ENCODE measurements around the gene PCDHA10.
A peak's percentile ranks its signal among the peaks of the same experiment; 100 is the strongest.
"Not testable (repeated sequence)": the region's sequence is repeated elsewhere in the genome, so short reads cannot be mapped to it uniquely, and the experiment has no call there.

PCDHA10 gene, protein sequence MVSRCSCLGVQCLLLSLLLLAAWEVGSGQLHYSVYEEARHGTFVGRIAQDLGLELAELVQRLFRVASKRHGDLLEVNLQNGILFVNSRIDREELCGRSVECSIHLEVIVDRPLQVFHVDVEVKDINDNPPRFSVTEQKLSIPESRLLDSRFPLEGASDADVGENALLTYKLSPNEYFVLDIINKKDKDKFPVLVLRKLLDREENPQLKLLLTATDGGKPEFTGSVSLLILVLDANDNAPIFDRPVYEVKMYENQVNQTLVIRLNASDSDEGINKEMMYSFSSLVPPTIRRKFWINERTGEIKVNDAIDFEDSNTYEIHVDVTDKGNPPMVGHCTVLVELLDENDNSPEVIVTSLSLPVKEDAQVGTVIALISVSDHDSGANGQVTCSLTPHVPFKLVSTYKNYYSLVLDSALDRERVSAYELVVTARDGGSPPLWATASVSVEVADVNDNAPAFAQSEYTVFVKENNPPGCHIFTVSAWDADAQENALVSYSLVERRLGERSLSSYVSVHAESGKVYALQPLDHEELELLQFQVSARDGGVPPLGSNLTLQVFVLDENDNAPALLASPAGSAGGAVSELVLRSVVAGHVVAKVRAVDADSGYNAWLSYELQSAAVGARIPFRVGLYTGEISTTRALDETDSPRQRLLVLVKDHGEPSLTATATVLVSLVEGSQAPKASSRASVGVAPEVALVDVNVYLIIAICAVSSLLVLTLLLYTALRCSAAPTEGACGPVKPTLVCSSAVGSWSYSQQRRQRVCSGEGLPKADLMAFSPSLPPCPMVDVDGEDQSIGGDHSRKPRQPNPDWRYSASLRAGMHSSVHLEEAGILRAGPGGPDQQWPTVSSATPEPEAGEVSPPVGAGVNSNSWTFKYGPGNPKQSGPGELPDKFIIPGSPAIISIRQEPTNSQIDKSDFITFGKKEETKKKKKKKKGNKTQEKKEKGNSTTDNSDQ

DNA sequence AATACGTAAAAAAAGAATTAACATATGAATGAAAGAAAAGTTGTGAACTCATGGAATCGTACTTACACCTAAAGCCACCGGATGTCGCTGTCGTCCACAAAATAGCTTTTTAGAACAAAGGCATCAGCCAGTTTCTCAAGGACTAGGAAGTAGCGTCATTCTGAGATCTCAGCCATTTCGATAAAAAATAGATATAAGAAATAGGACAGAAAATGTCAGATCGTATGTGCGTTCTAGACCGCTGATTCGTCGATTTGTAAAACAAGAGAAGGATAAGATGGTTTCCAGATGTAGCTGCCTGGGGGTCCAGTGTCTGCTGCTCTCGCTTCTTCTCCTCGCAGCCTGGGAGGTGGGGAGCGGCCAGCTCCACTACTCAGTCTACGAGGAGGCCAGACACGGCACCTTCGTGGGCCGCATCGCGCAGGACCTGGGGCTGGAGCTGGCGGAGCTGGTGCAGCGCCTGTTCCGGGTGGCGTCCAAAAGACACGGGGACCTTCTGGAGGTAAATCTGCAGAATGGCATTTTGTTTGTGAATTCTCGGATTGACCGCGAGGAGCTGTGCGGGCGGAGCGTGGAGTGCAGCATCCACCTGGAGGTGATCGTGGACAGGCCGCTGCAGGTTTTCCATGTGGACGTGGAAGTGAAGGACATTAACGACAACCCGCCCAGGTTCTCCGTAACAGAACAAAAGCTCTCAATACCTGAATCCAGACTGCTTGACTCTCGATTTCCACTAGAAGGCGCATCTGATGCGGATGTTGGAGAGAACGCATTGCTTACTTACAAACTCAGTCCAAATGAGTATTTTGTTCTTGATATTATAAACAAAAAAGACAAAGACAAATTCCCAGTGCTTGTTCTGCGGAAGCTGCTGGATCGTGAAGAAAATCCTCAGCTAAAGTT lies at the start of gene PCDHA10:
Gene PCDHA10 (plus strand): TSS at position 126 of the 903 bp plus-strand sequence. CDS start 152 bp downstream, at position 278.
- no peak for DNase-seq (ENCODE audit: low read depth)

DNA sequence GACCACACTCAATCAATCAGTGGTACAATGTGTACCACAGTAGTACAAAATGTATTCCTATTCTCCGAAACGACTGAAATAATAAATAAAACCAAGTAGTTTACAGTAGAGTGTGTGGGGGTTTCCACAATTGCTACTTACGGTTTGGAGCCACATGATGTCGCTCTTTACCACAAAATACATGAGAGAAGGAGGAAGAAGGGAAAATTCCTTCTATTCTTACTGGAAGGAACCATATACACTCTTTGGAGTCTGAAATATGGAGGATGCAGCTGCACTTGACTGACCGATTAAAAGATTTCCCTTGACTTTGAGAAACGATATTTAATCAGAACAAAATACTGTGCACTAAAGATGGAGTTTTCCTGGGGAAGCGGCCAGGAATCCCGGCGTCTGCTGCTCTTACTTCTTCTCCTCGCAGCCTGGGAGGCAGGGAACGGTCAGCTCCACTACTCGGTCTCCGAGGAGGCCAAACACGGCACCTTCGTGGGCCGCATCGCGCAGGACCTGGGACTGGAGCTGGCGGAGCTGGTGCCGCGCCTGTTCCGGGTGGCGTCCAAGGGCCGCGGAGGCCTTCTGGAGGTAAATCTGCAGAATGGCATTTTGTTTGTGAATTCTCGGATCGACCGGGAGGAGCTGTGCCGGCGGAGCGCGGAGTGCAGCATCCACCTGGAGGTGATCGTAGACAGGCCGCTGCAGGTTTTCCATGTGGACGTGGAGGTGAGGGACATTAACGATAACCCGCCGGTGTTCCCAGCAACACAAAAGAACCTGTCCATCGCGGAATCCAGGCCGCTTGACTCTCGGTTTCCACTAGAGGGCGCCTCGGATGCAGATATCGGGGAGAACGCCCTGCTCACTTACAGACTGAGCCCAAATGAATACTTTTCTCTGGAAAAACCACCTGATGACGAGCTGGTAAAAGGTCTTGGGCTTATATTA lies 48.6 kb upstream of the PCDHA10 start, which contains the start of gene PCDHA4:
Gene PCDHA4 (plus strand): TSS at position 235 of the 942 bp plus-strand sequence.
- no peak for DNase-seq (ENCODE audit: low read depth)
- peak within 1 kb of the TSS; percentile 46 for H3K4me3 ChIP-seq (ENCODE audit: control insufficient read depth, low read depth, low read length)
- TF ChIP-seq, protein P1, sequence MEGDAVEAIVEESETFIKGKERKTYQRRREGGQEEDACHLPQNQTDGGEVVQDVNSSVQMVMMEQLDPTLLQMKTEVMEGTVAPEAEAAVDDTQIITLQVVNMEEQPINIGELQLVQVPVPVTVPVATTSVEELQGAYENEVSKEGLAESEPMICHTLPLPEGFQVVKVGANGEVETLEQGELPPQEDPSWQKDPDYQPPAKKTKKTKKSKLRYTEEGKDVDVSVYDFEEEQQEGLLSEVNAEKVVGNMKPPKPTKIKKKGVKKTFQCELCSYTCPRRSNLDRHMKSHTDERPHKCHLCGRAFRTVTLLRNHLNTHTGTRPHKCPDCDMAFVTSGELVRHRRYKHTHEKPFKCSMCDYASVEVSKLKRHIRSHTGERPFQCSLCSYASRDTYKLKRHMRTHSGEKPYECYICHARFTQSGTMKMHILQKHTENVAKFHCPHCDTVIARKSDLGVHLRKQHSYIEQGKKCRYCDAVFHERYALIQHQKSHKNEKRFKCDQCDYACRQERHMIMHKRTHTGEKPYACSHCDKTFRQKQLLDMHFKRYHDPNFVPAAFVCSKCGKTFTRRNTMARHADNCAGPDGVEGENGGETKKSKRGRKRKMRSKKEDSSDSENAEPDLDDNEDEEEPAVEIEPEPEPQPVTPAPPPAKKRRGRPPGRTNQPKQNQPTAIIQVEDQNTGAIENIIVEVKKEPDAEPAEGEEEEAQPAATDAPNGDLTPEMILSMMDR (IDR thresholded peaks at IDR 0.05; ENCODE audit: control insufficient read depth, insufficient read depth, low read depth, low read length, missing control alignments): peak; percentile 69

More for the DNA sequence above, at the start of gene PCDHA10:
- TF ChIP-seq, protein P1 (IDR thresholded peaks at IDR 0.05; ENCODE audit: control insufficient read depth, insufficient read depth, low read depth, low read length, missing control alignments): peak; percentile 33
- peak within 1 kb of the TSS; percentile 28 for H3K4me3 ChIP-seq (ENCODE audit: control insufficient read depth, low read depth, low read length)

DNA sequence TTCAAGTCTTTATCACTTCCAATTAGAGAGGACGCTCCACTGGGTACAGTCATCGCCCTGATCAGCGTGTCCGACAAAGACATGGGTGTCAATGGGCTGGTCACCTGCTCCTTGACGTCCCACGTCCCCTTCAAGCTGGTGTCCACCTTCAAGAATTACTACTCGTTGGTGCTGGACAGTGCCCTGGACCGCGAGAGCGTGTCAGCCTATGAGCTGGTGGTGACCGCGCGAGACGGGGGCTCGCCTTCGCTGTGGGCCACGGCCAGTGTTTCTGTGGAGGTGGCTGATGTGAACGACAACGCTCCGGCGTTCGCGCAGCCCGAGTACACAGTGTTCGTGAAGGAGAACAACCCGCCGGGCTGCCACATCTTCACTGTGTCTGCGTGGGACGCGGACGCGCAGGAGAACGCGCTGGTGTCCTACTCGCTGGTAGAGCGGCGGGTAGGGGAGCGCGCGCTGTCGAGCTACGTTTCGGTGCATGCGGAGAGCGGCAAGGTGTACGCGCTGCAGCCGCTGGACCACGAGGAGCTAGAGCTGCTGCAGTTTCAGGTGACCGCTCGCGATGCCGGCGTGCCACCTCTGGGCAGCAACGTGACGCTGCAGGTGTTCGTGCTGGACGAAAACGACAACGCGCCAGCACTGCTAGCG lies 47.3 kb upstream of the PCDHA10 start:
- not testable (repeated sequence) for DNase-seq (ENCODE audit: low read depth); H3K4me3 ChIP-seq (ENCODE audit: control insufficient read depth, low read depth, low read length)

DNA sequence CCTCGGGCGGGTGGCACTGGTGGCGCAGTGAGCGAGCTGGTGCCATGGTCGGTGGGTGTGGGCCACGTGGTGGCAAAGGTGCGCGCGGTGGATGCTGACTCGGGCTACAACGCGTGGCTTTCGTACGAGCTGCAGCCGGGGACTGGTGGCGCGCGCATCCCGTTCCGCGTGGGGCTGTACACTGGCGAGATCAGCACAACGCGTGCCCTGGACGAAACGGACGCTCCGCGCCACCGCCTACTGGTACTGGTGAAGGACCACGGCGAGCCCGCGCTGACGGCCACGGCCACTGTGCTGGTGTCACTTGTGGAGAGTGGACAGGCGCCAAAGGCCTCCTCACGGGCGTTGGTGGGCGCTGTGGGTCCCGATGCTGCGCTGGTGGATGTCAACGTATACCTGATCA lies 46.8 kb upstream of the PCDHA10 start:
- H3K4me3 ChIP-seq (ENCODE audit: control insufficient read depth, low read depth, low read length): no peak overlapping the region
- TF ChIP-seq, protein P1 (IDR thresholded peaks at IDR 0.05; ENCODE audit: control insufficient read depth, insufficient read depth, low read depth, low read length, missing control alignments): no peak
- DNase-seq (ENCODE audit: low read depth): no peak

DNA sequence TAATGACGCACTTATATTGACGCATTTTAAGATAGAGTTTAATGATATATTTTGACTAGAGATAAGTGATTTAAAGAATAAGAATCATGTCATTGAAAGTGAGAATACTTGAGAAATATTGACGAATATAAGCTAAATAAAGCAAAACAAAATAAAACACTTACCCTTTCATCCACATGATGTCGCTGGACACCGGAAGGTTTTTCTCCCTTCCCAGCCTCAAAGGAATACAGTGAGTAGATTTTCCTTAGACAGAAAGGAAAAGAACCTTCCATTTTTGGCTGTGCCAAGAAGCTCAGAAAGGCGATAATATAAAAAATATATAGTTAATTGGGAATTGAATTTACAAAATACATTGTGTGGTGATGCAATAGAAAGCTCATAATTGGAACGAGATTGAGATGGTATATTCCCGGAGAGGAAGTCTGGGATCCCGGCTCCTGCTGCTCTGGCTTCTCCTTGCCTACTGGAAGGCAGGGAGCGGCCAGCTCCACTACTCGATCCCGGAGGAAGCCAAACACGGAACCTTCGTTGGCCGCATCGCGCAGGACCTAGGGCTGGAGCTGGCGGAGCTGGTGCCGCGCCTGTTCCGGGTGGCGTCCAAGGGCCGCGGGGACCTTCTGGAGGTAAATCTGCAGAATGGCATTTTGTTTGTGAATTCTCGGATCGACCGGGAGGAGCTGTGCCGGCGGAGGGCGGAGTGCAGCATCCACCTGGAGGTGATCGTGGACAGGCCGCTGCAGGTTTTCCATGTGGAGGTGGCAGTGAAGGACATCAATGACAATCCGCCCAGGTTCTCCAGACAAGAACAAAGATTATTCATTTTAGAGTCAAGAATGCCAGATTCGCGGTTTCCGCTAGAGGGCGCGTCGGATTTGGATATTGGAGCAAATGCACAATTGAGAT lies 34.1 kb upstream of the PCDHA10 start, which contains the start of gene PCDHA5:
Gene PCDHA5 (plus strand): TSS at position 239 of the 906 bp plus-strand sequence.
- peak within 1 kb of the TSS; percentile 15 for H3K4me3 ChIP-seq (ENCODE audit: control insufficient read depth, low read depth, low read length)
- DNase-seq (ENCODE audit: low read depth): no peak
- TF ChIP-seq, protein P1 (IDR thresholded peaks at IDR 0.05; ENCODE audit: control insufficient read depth, insufficient read depth, low read depth, low read length, missing control alignments): peak; percentile 63

Measured in AG09309 (cell line).